ENCODE results near the gene KCTD11. TPM values are rescaled to one million over a fixed set of nuclear protein-coding genes. Genes with fewer than 3 reads are reported as not detected.

KCTD11 gene
- total and polyA plus RNA-seq, 4 donors = 0.39 to 3.5 (median 1.4) TPM

GRCh38 chr17:7388856-7389255 lies 36.9 kb downstream of the KCTD11 start:
- TF ChIP-seq ZBTB33 (IDR thresholded peaks at IDR 0.05) = no peak
- no peak for TF ChIP-seq EGR1 (IDR thresholded peaks at IDR 0.05; ENCODE audit: low read depth in 2 of 2)
- TF ChIP-seq GABPA (IDR thresholded peaks at IDR 0.05 in 1 of 2, conservative IDR thresholded peaks at IDR 0.05 in 1 of 2) = no peak
- no peak for TF ChIP-seq FOXA2 (IDR thresholded peaks at IDR 0.05)
- no peak for TF ChIP-seq JUND (IDR thresholded peaks at IDR 0.05)
- TF ChIP-seq NR2F2 (IDR thresholded peaks at IDR 0.05) = no peak
- TF ChIP-seq TAF1 (conservative IDR thresholded peaks at IDR 0.05) = no peak
- no peak for TF ChIP-seq RXRA (IDR thresholded peaks at IDR 0.05)
- TF ChIP-seq REST (IDR thresholded peaks at IDR 0.05) = no peak
- TF ChIP-seq YY1 (IDR thresholded peaks at IDR 0.05) = no peak
- no peak for TF ChIP-seq CTCF (IDR thresholded peaks at IDR 0.05; ENCODE audit: low read depth, low read length, missing input control)
- TF ChIP-seq SP1 (IDR thresholded peaks at IDR 0.05) = no peak
- TF ChIP-seq MAX (IDR thresholded peaks at IDR 0.05) = no peak
- no peak for TF ChIP-seq RAD21 (IDR thresholded peaks at IDR 0.05)
- no peak for TF ChIP-seq ATF3 (IDR thresholded peaks at IDR 0.05)
- no peak for TF ChIP-seq HNF4G (IDR thresholded peaks at IDR 0.05)
- no peak for TF ChIP-seq HNF4A (conservative IDR thresholded peaks at IDR 0.05)
- TF ChIP-seq FOXA1 (IDR thresholded peaks at IDR 0.05) = no peak
- Histone ChIP-seq H3K4me1 (ENCODE audit: control insufficient read depth in 4 of 4, insufficient read depth in 4 of 4, low read length in 3 of 4) (peaks cover 0 to 6% (median 3%) of the 10 kb centered on the region in 4 donors), H3K36me3 (ENCODE audit: control insufficient read depth in 4 of 4, insufficient read depth in 3 of 4, low read depth in 1 of 4, low read length in 3 of 4) (peaks cover 0 to 8% (median 7%) of the 10 kb centered on the region in 4 donors)

More at GRCh38 chr17:7388856-7389255, 36.9 kb downstream of the KCTD11 start:
- Histone ChIP-seq H3K9ac (ENCODE audit: low read depth in 1 of 2, low read length in 2 of 2) (no peak overlapping the region), H3K4me3 (ENCODE audit: low read depth in 1 of 3, low read length in 3 of 3) (no peak overlapping the region), H3K9me3 (ENCODE audit: control insufficient read depth in 4 of 4, low read length in 3 of 4) (no peaks in the 10 kb centered on the region), H3K27me3 (ENCODE audit: control insufficient read depth in 4 of 4, insufficient read depth in 4 of 4, low read length in 3 of 4) (no peaks in the 10 kb centered on the region), H3K27ac (ENCODE audit: low read depth in 1 of 2, low read length in 2 of 2) (no peak overlapping the region)
- 97% methylated on average over 10 of the region's 10 CpGs for WGBS
- no peak for DNase-seq (ENCODE audit: low spot score)

Measured in liver (tissue), 9 donors.